ENCODE results near the gene FNDC3B. TPM values are rescaled to one million over a fixed set of nuclear protein-coding genes. Genes with fewer than 3 reads are reported as not detected.

Gene FNDC3B
- total RNA-seq, 1 experiment from 2014 or later: 48.6 TPM

DNA sequence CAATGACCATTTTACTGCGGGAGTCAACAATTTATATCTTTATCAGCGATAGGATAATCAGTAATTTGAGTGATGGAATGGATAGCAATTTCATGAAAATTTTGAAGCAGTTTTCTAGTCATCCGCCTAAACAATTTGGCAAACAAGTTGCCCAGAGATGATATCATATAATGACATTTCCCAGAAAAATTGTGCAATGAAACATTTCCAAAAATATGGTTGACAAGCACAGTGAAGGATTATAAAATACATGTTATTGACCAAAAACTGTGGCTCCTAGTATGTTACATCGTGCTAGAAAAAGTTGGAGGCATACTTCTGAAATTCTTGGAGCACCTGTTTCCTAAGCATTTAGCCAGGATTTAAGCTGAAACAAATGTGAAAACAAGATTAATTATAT is 263.8 kb downstream of the FNDC3B start:
- no peaks in the 10 kb centered on the region for H3K9me2 ChIP-seq (replicated peaks; ENCODE audit: low read length)
- no peak overlapping the region for H2AFZ ChIP-seq (ENCODE audit: low read length)
- DNase-seq (no peak), ATAC-seq (no peak)
- H3F3A ChIP-seq (ENCODE audit: low read length, unreplicated experiment): no peaks in the 10 kb centered on the region
- H3K4me2 ChIP-seq (ENCODE audit: low read length): no peak overlapping the region
- H3K9me3 ChIP-seq (ENCODE audit: low read length): no peaks in the 10 kb centered on the region
- H3K27ac ChIP-seq (ENCODE audit: low read length): no peak overlapping the region
- no peaks in the 10 kb centered on the region for H4K20me1 ChIP-seq (ENCODE audit: low read length)
- H3K79me2 ChIP-seq (ENCODE audit: low read length): no peaks in the 10 kb centered on the region
- no peak overlapping the region for H3K4me3 ChIP-seq (ENCODE audit: low read length)
- CTCF ChIA-PET: no interaction called here
- TF ChIP-seq EZH2phosphoT487 (IDR thresholded peaks at IDR 0.05; ENCODE audit: borderline replicate concordance, low read length) (no peak), EZH2 (IDR thresholded peaks at IDR 0.05; ENCODE audit: low read length, unreplicated experiment) (no peak)
- TF ChIP-seq, protein P1, sequence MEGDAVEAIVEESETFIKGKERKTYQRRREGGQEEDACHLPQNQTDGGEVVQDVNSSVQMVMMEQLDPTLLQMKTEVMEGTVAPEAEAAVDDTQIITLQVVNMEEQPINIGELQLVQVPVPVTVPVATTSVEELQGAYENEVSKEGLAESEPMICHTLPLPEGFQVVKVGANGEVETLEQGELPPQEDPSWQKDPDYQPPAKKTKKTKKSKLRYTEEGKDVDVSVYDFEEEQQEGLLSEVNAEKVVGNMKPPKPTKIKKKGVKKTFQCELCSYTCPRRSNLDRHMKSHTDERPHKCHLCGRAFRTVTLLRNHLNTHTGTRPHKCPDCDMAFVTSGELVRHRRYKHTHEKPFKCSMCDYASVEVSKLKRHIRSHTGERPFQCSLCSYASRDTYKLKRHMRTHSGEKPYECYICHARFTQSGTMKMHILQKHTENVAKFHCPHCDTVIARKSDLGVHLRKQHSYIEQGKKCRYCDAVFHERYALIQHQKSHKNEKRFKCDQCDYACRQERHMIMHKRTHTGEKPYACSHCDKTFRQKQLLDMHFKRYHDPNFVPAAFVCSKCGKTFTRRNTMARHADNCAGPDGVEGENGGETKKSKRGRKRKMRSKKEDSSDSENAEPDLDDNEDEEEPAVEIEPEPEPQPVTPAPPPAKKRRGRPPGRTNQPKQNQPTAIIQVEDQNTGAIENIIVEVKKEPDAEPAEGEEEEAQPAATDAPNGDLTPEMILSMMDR (conservative IDR thresholded peaks at IDR 0.05; ENCODE audit: low read depth, low read length): no peak
- H3K9ac ChIP-seq (ENCODE audit: low read length): no peak overlapping the region
- peaks cover 33% of the 10 kb centered on the region for H3K36me3 ChIP-seq (ENCODE audit: low read depth, low read length)
- H3K27me3 ChIP-seq (ENCODE audit: low read length): no peaks in the 10 kb centered on the region
- POLR2A ChIA-PET (ENCODE audit: unreplicated experiment): no interaction called here
- intact Hi-C loops (cut with micrococcal nuclease): loop anchor here (10.0 kb wide), 2 partner anchors 98 to 338 kb away; no protein-coding TSS in a partner anchor
- BruUV-seq (replicated peaks): no TSS peak
- peaks cover 42% of the 10 kb centered on the region for H3K4me1 ChIP-seq (ENCODE audit: insufficient read depth, low read length)

DNA sequence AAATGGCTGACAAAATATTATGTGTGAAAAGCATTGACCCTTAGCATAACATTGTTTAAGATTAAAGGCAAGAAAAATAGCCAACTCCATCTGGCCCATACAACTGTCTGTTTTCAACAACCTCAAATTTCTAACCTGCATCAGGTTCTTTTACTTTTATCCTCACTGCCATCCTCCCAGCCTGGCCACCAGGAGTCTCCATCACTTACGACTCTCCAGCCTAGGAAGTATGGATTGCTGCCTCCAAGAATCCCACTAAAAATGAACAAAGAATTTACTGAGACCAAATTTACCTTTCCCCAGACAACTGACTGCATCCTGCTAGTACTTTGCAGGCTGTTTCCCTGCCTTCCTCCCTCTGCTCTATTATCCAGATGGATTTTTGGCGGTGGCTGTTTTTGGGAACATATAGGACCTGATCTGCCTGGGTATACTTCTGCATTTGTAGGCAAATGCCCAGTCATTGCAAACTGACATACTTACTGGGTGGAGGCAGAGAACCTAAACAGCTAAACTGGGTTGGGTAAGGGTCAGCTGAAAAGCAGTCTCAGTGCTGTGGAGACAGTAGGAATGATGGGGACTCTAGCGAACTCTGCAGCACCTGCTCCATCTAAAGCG is 264.7 kb downstream of the FNDC3B start:
- Histone ChIP-seq H3K79me2 (ENCODE audit: low read length) (no peaks in the 10 kb centered on the region), H3K9me3 (ENCODE audit: low read length) (no peaks in the 10 kb centered on the region), H3F3A (ENCODE audit: low read length, unreplicated experiment) (no peaks in the 10 kb centered on the region), H2AFZ (ENCODE audit: low read length) (no peak overlapping the region), H3K9ac (ENCODE audit: low read length) (no peak overlapping the region), H3K4me2 (ENCODE audit: low read length) (no peak overlapping the region), H3K9me2 (replicated peaks; ENCODE audit: low read length) (no peaks in the 10 kb centered on the region), H3K36me3 (ENCODE audit: low read depth, low read length) (peaks cover 35% of the 10 kb centered on the region), H3K4me1 (ENCODE audit: insufficient read depth, low read length) (peaks cover 34% of the 10 kb centered on the region), H3K27ac (ENCODE audit: low read length) (no peak overlapping the region), H3K27me3 (ENCODE audit: low read length) (no peaks in the 10 kb centered on the region), H3K4me3 (ENCODE audit: low read length) (no peak overlapping the region), H4K20me1 (ENCODE audit: low read length) (no peaks in the 10 kb centered on the region)
- POLR2A ChIA-PET (ENCODE audit: unreplicated experiment): no interaction called here
- ATAC-seq (0 out of 2 replicates have a peak, but pooled peaks have one; percentile 20), DNase-seq (no peak)
- intact Hi-C loops (cut with micrococcal nuclease): loop anchor here (10.0 kb wide), 2 partner anchors 99 to 339 kb away; no protein-coding TSS in a partner anchor
- TF ChIP-seq EZH2 (IDR thresholded peaks at IDR 0.05; ENCODE audit: low read length, unreplicated experiment): no peak
- TF ChIP-seq, protein P1 (conservative IDR thresholded peaks at IDR 0.05; ENCODE audit: low read depth, low read length): peak; percentile 57
- BruUV-seq (replicated peaks): no TSS peak
- CTCF ChIA-PET: no interaction called here

DNA sequence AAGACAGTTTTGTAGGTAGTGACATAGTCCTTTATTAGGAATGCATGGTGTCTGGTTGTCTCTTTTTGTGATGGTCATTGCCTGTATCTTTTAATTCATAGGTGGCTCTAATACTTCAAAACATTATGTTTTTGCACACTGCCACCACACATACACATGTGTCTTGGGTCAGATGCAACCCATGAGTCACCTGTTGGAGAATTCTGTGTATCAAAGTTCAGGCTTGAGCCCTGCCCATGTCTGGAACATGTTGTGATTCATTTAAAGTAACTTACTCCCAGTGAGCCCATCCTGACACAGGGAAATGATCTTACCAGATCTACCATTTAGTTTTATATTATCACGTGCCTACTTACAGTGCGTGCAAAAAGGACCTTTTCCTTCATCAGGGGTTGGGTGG is 266.2 kb downstream of the FNDC3B start:
- peak; percentile 83 for DNase-seq
- ATAC-seq: peak; percentile 95
- peaks cover 32% of the 10 kb centered on the region for H3K36me3 ChIP-seq (ENCODE audit: low read depth, low read length)

More for the DNA sequence above, 266.2 kb downstream of the FNDC3B start:
- Histone ChIP-seq H3K27me3 (ENCODE audit: low read length) (no peaks in the 10 kb centered on the region), H3K27ac (ENCODE audit: low read length) (peak overlapping the region; percentile 32), H2AFZ (ENCODE audit: low read length) (no peak overlapping the region), H3K4me3 (ENCODE audit: low read length) (no peak overlapping the region), H3F3A (ENCODE audit: low read length, unreplicated experiment) (no peaks in the 10 kb centered on the region), H3K79me2 (ENCODE audit: low read length) (no peaks in the 10 kb centered on the region), H4K20me1 (ENCODE audit: low read length) (no peaks in the 10 kb centered on the region), H3K9ac (ENCODE audit: low read length) (no peak overlapping the region), H3K9me2 (replicated peaks; ENCODE audit: low read length) (no peaks in the 10 kb centered on the region), H3K4me1 (ENCODE audit: insufficient read depth, low read length) (peaks cover 25% of the 10 kb centered on the region), H3K4me2 (ENCODE audit: low read length) (peak overlapping the region; percentile 52), H3K9me3 (ENCODE audit: low read length) (no peaks in the 10 kb centered on the region)
- ChIA-PET POLR2A (ENCODE audit: unreplicated experiment) (no interaction called here), CTCF (no interaction called here)
- no peak for TF ChIP-seq EZH2 (IDR thresholded peaks at IDR 0.05; ENCODE audit: low read length, unreplicated experiment)
- TF ChIP-seq, protein P1 (conservative IDR thresholded peaks at IDR 0.05; ENCODE audit: low read depth, low read length): no peak
- no peak for TF ChIP-seq EZH2phosphoT487 (IDR thresholded peaks at IDR 0.05; ENCODE audit: borderline replicate concordance, low read length)
- intact Hi-C loops (cut with micrococcal nuclease): loop anchor here (10.0 kb wide), 2 partner anchors 101 to 341 kb away; no protein-coding TSS in a partner anchor
- no TSS peak for BruUV-seq (replicated peaks)
